Left colon (tissue), 2 donors: ENCODE data around the gene KIF5C. TPM values are rescaled to one million over a fixed set of nuclear protein-coding genes. Genes with fewer than 3 reads are reported as not detected.

Experiments
- ATAC-seq: fragments of 200-7000 bp; cut with Tn5 transposase; one replicate; pipeline ENCODE4 v1.9.1; 2020; ENCODE audit warnings: mild to moderate bottlenecking, moderate library complexity
- DNase-seq, 2 donors: peaks; one replicate each; pipeline ENCODE4 v3.0.0-alpha.2; 2020
- intact Hi-C, 2 donors: fragments of 100-400 bp; cut with DNase I in 1 of 2; cut with micrococcal nuclease in 1 of 2; formaldehyde crosslinking; loops; one replicate each; pipeline versions ENCODE4 v1.11.2 to v1.14.0; 2022; cut with DNase I, micrococcal nuclease
- total RNA-seq, 2 donors: library from RNA; stranded (reverse); fragmentation: NEBNext Ultra II Directional; extraction: Animal tissue kit (Norgen Biotek cat#: 25700); gene quantifications; one replicate each; pipeline ENCODE4 v1.2.1, GENCODE V29; 2021
- donor health status: DM: no; HTN: no; CAD: no.
- donor health status: DM: yes; HTN: yes; CAD: no.

Gene KIF5C
- total RNA-seq, 2 donors from 2014 or later = 1.4 to 2.7 TPM

GRCh38 chr2:148917431-148917830, 42.4 kb downstream of the KIF5C start:
- intact Hi-C loops = no loop called here
- no peak for ATAC-seq

DNA sequence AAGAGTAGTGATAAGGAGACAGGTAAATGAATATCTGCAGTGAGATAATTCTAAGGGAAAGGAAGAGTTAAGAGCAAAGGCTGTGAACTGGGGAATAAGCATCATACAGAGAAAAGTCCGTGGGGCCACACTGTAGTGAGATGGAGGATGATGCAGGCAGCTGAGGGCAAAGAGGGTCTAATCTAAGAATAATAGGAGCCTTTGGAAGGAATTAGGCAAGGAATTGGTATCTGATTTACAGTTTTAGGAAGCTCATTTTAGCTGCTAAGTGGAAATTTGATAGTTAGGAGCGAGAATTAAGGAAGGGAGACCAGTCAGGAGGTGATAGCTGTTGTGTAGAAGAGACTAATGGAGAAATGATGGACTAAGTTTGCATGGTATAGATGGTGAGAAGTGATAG, 43.5 kb downstream of the KIF5C start:
- intact Hi-C loops = no loop called here
- DNase-seq (no peak), ATAC-seq (no peak)

More at GRCh38 chr2:148917431-148917830, 42.4 kb downstream of the KIF5C start:
- no peak for DNase-seq

DNA sequence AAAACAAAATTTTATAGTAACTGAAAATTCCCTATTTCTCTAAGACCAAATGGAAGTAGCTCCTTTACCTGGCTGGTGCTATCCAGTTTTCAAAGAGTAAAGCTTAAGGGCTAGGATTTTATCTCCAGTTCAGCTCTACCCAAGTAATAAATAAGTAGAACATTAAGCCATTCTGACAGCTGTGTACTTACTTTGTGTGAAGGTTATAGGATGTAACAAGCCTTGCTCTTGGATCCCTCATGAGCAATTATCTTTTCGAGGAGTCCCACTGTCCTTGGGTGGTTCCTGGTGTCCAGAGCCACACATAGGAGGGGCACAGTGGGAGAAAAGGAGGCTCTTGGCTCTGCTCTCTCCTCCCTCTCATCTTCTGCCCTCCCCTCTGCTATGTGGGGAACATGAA, 45.5 kb downstream of the KIF5C start:
- intact Hi-C loops = no loop called here
- DNase-seq (no peak), ATAC-seq (no peak)

DNA sequence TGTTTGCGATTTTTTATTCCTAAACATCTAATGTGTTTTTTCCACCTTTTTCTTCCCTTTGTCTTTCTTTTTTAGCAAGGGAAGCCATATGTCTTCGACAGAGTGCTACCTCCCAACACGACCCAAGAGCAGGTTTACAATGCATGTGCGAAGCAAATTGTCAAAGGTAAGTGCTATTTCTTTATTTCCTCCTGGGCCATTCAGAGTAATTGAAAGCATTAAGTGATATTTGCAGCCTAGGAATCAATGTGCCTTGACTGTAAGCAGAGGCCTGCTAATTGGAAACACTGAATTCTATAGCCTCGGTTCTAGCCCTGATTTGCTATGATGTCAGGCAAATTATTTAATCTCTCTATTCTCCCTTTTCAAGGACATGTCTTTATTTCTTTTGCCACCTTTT, 47.0 kb downstream of the KIF5C start:
- DNase-seq = no peak
- intact Hi-C loops = no loop called here
- no peak for ATAC-seq

DNA sequence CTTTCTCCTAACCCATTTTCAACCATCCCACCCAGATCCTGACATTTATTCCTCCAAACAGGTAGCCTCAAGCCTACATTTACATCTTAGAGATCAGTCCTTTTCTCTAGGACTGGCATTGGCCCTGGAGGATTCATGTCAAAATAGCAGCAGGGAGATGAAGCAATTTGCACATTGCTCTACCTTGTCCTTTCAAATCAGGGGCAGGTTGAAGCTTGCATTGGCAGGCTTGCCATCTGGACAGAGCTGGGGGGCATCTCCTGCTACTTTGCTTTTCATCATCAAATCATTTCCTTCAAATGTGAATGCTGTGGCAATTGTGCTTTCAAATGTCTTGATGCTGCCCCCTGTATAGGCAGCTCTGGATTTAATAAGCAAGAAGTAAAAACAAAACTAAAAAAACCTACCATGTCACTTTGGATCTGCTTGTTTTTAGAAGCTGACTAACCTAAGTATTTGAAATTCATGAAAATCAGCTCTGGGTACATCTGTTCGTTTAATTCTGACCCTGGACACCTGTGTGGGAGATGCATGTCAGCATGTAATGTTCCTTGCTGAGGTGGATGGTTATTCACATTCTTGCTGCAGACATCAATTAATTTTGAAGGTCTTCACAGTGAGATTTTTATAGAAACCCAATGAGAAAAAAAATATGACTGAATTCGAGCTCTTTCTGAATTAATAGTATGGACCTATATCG, 47.9 kb downstream of the KIF5C start:
- no peak for DNase-seq
- no peak for ATAC-seq
- intact Hi-C loops = no loop called here

DNA sequence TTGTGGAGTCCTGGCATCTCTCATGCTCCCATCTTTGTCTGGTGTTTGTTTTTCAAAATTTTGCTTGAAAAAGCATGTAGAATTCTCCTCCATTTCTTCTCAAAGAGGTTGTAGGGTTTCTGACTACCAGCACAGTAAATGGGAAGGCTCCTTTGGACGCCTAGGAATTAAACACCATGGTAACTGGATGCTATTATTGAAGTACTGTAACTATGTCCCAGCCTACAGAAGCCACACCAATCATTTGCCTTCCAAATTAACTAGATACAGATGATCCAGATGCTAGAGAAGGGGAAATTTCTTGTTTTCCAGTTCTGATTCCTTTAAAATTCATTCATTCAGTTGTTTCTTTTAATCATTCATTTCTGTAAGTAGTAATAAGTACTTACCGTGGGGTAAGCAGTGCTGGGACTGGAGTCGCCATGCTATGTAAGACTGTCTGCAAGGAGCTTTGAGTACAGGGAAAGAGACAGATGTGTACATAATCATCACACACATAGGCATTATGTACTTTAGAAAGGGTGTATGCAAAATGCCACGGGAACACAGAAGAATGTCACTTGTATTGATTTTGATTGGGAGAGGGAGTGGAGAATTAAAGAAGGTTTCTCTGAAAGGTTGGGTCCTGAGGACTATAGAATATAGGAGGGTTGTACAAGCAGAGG, 49.6 kb downstream of the KIF5C start:
- intact Hi-C loops = no loop called here
- ATAC-seq (no peak), DNase-seq (no peak)

DNA sequence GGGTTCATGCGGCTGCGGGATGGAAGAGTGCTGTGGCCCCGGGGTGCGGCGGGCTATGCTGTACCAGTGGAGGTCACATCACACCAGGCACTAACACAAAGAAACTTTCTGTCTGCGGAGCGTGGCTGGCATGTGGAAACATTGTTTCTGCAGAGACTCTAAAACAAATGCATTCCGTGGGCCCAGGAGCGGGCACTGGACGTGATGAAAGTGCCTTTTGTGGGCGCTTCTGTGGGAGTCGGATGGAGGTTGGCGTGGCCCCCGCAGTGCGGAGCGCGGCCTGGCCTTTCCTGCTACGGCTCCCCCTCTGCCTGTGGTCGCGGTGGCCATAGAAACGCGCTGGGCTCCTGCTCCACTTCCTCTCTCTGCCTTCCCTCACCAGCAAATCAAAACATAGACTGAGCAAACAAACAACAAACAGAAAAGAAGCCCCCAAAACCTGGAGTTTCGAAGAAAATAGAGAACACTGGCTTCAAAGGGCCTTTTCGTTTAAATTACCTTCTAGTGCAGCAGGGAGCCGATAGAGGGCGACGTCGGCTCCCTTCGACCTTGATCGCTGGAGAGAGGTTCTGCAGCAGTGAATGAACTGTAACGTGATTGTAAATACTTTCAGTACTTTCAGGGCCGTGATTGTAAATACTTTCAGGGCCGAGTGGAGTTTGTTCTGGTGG, 51.4 kb downstream of the KIF5C start:
- ATAC-seq (peak; percentile 75), DNase-seq (peak in 1 of 2 donors; percentile 56)
- intact Hi-C loops = no loop called here

GRCh38 chr2:148926981-148927401, 52.0 kb downstream of the KIF5C start:
- DNase-seq = peak; percentile 37 to 53
- peak; percentile 88 for ATAC-seq
- intact Hi-C loops = no loop called here

GRCh38 chr2:148928395-148928794, 53.4 kb downstream of the KIF5C start:
- DNase-seq = no peak
- ATAC-seq = no peak
- intact Hi-C loops = no loop called here

DNA sequence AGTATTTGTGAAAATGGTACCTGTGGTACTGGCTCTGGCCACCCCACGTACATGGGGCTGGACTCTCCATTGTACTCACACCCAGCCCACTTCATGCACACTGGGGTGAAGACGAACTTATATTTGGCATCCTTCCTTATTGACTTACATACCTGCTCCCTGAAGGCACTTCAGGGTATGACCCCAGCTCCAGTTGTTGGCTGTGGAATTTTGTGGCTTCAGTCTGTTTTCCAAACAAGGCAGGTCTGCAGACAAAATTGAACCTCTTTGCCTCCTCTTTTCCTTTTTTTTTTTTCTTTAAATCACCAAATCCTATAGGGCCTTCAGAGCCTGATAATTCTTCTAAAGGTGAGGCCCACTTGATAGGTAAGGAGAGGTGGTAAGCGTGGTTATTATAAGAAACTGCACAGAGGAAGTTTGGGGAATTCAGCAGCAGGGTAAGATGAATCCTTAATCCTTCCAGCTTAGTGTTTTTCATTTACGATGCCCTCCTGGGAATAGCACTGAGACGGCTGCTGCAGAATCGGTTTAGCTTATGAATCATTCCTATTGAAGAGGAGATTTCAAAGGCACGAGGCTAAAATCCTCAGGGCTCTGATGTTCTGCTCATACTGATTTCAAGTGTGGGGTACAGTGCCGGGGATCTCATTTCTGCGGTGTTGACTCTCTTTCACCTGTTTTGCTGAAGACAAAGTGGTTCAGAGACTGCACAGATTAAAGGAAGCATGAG, 55.2 kb downstream of the KIF5C start:
- DNase-seq (no peak), ATAC-seq (no peak)
- intact Hi-C loops = no loop called here

- intact Hi-C loops = no loop called here
- DNase-seq = no peak
- no peak for ATAC-seq
Measured at GRCh38 chr2:148932536-148932935, 57.5 kb downstream of the KIF5C start.

DNA sequence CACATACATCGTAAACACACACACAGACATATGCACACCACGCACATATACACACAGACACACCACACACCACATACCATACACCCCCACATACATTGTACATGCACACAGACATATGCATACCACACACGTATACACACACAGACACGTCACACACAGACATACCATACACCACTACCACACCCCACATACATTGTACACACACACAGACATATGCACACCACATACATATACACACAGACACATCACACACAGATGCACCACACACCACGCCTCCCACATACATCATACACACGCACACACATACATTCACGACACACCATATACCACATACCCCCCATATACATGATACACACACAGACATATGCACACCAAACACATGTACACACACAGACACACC, 58.4 kb downstream of the KIF5C start:
- intact Hi-C loops = no loop called here
- ATAC-seq (no peak), DNase-seq (no peak)

DNA sequence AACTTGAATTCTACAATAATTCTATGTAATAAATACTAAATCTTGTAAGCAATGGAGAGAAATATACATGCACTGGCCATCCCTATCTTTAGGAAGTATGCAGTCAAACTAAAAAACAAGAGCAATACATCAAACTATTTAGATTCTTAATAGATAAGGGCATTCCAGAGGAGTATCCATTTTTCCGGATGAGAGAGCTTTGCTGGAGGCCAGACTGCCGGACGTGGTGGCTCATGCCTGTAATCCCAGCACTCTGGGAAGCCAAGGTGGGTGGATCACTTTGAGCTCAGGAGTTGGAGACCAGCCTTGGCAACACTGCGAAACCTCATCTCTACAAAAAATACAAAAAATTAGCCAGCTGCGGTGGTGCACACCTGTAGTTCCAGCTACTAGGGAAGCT, 60.8 kb downstream of the KIF5C start:
- no peak for ATAC-seq
- intact Hi-C loops = no loop called here
- DNase-seq = no peak

GRCh38 chr2:148936857-148937450, 61.9 kb downstream of the KIF5C start:
- intact Hi-C loops = no loop called here
- DNase-seq (no peak), ATAC-seq (peak; percentile 41)

DNA sequence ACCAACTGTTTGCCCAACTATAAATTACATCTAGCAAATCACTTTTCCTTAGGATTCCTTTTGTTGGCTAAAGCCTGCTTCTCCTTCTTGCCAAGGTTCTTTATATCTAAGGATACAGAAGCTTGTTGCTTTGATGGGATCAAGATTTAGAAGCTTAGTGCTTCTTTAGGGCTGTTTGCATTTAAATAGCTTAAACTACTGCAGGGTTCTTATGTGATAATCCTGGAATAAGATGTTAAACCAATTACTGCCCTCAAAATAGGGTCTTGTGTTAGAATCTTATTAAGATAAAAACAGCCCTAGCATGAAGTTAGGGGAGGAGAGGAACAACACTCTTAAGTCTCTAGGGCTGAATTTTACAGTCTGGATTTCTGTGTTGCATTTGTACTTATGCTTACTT, 64.2 kb downstream of the KIF5C start:
- intact Hi-C loops = no loop called here
- ATAC-seq = no peak
- no peak for DNase-seq

- intact Hi-C loops = no loop called here
- DNase-seq (no peak), ATAC-seq (no peak)
Measured at GRCh38 chr2:148943097-148943496, 68.1 kb downstream of the KIF5C start.

DNA sequence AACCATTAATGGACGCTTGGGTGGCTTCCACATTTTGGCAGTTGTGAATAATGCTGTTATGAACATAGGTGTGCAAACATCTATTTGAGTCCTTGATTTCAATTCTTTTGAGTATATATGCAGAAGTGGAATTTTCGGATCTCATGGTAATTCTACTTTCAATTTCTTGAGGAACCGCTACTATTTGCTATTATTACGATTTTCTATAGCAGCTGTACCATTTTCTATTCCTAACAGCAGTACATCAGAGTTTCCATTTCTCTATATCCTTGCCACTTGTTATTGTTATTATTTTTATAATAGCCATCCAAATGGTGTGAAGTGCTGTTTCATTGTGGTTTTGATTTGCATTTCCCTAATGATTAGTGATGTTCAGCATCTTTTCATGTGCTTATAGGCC, 69.5 kb downstream of the KIF5C start:
- DNase-seq = no peak
- ATAC-seq = no peak
- intact Hi-C loops = no loop called here

- DNase-seq (no peak), ATAC-seq (no peak)
- intact Hi-C loops = no loop called here
Measured at GRCh38 chr2:148947299-148947698, 72.3 kb downstream of the KIF5C start.

DNA sequence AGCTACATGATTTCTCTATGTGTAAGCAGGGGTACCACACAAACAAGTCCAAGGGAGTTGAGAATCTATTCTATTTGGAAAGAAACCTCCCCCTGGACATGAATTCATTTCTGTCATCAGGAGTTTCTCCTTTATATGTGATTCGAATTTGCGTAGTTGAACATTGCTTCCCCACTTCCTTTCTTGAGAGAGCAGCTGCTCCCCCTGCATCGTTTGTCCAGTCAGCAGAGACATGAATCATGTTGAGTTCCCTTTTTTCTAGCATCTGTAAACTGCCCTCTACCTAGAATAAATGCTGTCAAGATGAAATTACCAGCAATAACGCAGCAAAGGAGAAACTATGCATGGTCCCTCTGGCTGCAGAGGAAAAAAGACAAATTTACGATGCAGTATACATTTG, 73.8 kb downstream of the KIF5C start:
- intact Hi-C loops = no loop called here
- no peak for ATAC-seq
- DNase-seq = no peak
